CD4-positive, alpha-beta T cell treated with Interleukin-4 for 1 hour (primary cell): ENCODE results near the gene ZNF267.
A peak's percentile ranks its signal among the peaks of the same experiment; 100 is the strongest.
"Not testable (repeated sequence)": the region's sequence is repeated elsewhere in the genome, so short reads cannot be mapped to it uniquely, and the experiment has no call there.

ENCODE experiments used
- DNase-seq, 2 donors: peaks; one replicate each; pipeline ENCODE4 v3.0.0-alpha.2; 2020 to 2022

ZNF267 gene

DNA sequence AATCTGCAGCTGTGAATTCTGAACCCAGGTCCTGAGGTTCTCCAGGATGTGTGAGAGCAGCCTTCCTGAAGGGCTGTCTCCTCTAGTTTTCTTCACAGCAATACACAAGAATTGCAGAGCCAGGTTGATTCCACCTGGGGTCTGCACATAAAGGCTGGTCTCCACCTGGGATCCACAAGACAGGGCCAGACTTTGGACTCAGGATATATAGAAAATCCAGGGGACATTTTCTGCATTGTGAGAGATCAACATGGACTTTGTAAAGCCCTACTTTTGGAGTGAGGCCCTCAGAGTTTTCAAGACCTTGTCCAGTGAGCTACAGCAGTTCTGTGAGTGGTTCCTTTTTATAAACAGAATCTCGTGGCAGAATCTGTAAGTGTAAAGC lies 6.3 kb downstream of the ZNF267 start:
- DNase-seq, result no peak

DNA sequence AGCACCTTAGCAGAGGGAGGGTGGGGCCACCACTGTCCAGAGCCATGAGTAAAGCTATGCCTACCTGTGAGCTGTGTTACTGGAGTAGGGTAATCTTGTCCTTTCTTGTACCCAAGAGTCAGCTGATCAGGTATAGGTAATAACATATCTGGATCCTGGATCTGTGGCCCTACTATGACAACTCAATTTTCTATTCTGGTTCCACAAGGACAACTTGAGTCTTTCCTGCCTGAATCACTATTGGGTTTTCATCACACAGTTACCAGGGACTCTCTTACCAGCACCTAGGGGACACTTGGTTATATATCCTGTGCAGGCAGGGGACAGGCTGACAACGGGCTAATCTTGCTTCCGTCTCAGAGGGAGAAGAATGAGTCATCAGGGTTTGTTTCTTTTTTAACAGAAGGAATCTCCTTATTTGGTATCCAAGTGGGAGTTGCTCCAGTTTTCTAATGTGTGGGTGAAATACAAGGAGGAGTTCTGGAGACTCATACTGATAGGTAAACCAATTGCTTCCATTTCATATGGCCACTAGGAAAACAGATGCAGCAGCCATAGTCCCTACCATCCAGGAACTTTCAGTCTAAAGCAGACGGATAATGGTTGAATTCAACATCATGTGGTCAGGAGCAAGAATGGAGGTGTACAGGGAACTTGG lies 6.8 kb downstream of the ZNF267 start:
- peak; percentile 57 to 70 for DNase-seq

DNA sequence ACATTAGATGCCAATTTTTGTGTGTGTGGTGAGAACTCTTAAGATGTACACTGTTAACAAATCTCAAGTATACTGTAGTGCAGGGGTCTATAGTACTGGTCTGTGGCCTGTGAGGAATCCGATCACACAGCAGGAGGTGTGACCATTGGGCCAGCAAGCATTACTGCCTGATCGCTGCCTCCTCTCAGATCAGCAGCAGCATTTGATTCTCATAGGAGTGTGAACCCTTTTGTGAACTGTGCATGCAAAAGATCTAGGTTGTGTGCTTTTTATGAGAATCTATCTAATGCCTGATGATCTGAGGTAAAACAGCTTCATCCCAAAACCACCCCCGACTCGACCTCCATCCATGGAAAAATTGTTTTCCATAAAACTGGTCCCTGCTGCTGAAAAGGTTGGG lies 12.6 kb downstream of the ZNF267 start:
- DNase-seq, result no peak

DNA sequence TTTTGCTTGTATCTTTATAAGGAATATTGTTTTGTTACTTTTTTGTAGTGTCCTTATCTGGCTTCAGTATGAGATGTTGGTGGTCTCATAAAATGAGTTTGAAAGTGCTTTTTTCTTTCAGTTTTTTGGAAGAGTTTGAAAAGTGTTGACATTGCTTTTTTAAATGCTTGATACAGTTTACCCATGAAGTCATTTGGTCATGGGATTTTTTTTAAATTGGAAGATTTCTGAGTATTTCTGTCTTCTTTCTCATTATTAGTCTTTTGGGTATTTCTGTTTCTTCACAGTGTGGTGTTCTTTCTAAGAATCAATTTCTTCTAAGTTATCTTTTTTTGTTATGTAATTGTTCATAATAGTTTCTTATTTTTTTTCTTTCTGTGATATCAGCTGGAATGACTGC lies 15.1 kb downstream of the ZNF267 start:
- DNase-seq, result no peak

DNA sequence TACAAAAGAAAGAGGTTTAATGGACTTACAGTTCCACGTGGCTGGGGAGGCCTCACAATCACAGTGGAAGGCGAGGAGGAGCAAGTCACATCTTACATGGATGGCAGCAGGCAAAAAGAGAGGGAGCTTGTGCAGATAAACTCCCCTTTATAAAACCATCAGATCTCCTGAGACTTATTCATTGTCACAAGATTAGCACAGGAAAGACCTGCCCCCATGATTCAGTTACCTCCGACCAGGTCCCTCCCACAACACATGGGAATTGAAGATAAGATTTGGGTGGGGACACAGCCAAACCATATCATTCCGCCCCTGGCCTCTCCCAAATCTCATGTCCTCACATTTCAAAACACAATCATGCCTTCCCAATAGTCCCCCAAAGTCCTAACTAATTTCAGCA lies 18.5 kb downstream of the ZNF267 start:
- not testable (repeated sequence) for DNase-seq

DNA sequence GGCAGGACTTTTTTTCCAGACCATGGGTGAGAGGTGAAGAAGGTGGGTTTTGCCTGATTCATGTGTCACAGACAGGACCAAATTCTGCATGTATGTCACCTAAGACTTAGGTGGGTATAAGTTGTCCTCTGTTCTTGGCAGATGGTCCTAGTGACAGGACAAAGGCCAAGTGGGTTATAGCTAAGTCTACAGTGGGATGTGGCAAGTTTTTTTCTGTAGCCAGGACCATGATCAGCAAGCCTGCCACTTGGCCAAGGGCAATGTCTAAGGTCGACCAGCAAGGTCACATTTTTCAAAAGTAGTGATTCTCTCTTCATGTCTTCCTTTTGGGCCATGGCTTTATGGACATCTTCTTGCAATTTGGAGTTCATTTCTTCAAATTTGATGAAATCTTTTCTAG lies 20.2 kb downstream of the ZNF267 start:
- DNase-seq, result no peak

DNA sequence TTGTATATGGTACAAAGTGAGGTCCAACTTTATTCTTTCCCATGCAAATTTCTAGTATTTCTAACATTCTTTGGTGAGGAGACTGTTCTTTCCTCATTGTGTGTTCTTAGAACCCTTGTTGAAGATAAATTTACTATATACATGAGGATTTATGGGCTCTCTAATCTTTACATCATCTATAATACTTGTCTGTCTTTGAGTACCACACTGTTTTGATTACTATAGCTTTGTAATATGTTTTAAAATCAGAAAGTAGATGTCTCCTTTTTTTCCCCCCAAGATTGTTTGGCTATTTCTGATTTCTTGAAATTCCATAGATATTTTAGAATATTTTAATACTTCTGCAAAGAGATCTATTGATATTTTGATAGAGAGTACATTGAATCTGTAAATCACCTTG lies 23.7 kb downstream of the ZNF267 start:
- no peak for DNase-seq

DNA sequence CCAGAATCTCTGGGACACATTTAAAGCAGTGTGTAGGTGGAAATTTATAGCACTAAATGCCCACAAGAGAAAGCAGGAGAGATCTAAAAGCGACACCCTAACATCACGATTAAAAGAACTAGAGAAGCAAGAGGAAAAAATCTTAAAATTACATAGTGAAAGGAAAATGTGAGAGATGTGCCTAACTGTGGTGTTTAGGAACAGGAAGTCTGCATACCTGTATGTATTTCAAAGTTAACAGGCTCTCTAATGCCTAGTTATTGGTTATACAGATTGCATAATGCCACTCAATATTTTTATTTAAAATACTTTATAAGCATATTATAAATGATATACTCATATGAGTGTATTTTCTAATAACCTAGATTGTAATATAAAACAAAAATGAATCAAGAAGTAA lies 25.9 kb downstream of the ZNF267 start:
- no peak for DNase-seq

DNA sequence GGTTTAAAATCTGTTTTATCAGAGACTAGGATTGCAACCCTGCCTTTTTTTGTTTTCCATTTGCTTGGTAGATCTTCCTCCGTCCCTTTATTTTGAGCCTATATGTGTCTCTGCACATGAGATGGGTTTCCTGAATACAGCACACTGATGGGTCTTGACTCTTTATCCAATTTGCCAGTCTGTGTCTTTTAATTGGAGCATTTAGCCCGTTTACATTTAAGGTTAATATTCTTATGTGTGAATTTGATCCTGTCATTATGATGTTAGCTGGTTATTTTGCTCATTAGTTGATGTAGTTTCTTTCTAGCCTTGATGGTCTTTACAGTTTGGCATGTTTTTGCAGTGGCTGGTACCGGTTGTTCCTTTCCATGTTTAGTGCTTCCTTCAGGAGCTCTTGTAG lies 31.0 kb downstream of the ZNF267 start:
- DNase-seq, result not testable (repeated sequence)

DNA sequence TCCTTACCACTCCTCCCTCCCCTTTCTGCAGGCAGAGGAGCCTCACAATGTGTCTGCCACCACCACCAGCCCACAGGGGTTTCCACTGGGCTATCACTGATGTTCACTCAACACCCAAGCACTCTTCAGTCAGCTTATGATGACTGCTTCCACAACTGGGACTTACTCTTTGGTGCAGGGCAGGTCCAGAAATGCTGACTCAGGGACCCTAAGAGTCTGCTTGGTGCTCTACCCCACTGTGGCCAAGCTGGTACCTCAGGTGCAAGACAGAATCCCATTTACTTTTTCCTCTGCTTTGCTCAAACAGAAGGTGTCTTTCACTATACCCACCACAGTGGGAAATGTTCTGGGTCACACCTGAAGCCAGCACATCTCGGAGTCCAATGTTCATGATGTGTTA lies 40.1 kb downstream of the ZNF267 start:
- DNase-seq, result no peak

DNA sequence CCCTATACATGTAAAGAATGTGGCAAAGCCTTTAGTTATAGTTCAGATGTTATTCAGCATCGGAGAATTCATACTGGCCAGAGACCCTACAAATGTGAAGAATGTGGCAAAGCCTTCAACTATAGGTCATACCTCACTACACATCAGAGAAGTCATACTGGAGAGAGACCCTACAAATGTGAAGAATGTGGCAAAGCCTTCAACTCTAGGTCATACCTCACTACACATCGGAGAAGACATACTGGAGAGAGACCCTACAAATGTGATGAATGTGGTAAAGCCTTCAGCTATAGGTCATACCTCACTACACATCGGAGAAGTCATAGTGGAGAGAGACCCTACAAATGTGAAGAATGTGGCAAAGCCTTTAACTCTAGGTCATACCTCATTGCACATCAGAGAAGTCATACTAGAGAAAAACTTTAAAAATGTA lies 42.5 kb downstream of the ZNF267 start:
- DNase-seq, result no peak

DNA sequence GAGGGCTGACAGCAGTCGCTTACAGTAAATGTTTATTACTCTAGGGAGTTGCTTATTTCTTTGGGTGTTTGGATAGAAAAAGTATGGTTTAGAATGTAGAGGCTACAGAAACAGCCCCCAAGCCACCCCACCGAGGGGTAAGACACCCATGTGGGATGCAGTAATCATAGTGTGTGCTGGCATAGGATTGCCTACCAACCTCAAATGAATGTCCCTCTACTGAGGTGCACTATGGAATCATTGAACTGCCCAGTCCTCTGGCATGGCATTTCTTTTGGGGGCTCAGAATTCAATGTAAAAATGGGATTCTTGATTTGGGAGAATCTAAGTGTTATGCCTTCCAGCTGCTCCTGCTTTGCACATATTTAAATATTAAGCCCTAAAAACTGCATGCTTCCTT lies 46.8 kb downstream of the ZNF267 start:
- no peak for DNase-seq

DNA sequence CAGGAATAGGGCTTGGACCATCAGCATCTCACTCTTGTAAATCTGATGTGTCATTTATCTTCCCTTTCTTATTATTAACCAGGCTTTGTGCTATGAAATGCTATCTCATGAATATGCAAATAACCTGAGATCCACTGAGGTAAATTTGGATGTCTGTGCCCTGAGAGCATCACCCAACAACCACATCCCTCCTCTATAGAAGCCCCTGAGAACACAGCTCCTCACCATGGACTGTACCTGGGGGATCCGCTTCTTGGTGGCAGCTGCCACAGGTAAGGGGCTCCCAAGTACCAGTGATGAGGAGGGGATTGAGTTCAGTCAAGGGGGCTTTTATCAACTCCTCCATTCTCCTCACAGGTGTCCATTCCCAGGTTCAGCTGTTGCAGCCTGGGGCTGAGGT lies 78.2 kb downstream of the ZNF267 start:
- DNase-seq, result not testable (repeated sequence)

DNA sequence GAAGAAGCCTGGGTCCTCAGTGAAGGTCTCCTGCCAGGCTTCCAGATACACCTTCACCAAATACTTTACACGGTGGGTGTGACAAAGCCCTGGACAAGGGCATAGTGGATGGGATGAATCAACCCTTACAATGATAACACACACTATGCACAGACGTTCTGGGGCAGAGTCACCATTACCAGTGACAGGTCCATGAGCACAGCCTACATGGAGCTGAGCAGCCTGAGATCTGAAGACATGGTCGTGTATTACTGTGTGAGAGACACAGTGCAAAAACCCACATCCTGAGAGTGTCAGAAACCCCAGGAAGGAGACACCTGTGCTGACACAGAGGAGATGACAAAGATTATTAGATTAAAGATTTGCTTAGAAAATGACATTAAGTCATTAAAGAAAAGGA lies 78.6 kb downstream of the ZNF267 start:
- DNase-seq, result peak in 1 of 2 donors; percentile 48

DNA sequence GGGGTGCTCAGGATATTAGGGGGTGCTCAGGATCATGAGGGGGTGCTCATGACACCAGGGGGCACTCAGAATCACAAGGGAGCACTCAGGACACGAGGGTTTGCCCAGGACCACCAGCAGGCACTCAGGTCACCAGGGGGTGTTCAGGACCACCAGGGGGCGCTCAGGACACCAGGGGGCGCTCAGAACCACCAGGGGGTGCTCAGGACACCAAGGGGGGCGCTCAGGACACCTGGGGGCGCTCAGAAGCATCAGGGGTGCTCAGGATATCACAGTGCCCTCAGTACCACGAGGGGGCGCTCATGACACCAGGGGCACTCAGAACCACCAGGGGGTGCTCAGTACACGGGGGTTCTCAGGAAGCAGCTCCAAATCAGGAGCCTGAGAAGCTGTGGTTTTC lies 82.6 kb downstream of the ZNF267 start:
- DNase-seq, result peak; percentile 37 to 38

DNA sequence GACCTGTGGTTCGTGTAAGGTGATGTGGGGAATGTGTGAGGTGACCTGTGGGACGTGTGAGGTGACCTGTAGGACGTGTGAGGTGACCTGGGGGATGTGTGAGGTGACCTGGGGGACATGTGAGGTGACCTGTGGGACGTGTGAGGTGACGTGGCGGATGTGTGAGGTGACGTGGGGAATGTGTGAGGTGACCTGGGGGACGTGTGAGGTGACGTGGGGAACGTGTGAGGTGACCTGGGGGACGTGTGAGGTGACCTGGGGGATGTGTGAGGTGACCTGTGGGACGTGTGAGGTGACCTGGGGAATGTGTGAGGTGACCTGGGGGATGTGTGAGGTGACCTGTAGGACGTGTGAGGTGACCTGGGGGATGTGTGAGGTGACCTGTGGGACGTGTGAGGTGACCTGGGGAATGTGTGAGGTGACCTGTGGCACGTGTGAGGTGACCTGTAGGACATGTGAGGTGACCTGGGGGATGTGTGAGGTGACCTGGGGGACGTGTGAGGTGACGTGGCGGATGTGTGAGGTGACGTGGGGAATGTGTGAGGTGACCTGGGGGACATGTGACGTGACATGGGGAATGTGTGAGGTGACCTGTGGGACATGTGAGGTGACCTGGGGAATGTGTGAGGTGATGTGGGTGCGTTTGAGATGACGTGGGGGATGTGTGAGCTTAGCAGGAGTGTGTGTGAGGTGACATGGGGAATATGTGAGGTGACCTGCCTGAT lies 86.7 kb downstream of the ZNF267 start:
- peak; percentile 6 to 14 for DNase-seq
